HEK293T (cell line): Measurements from ENCODE around the gene TCP11.

ENCODE experiments used
- ARNT ChIP-seq: fragments of 450-650 bp; IDR thresholded peaks from 2 replicates; pipeline ENCODE4 v1.6.1; 2017; ENCODE audit warnings: mild to moderate bottlenecking
- BHLHE40 ChIP-seq: fragments of 450-650 bp; IDR thresholded peaks from 2 replicates; pipeline ENCODE4 v1.6.1; 2016; ENCODE audit warnings: mild to moderate bottlenecking, moderate library complexity, borderline replicate concordance
- FOXK2 ChIP-seq: fragments of 450-650 bp; IDR thresholded peaks from 2 replicates; pipeline ENCODE4 v1.6.1; 2016; ENCODE audit warnings: mild to moderate bottlenecking
- HDGF ChIP-seq: fragments of 450-650 bp; IDR thresholded peaks from 2 replicates; pipeline ENCODE4 v1.6.1; 2017; ENCODE audit warnings: antibody characterized with exemption, borderline replicate concordance
- SUZ12 ChIP-seq: fragments of 450-650 bp; IDR thresholded peaks from 2 replicates; pipeline ENCODE4 v1.6.1; 2016; ENCODE audit warnings: mild to moderate bottlenecking

- TF ChIP-seq ARNT (no peak), SUZ12 (no peak), BHLHE40 (no peak), FOXK2 (no peak), HDGF (no peak)
Measured at GRCh38 chr6:35147026-35147425, 5.9 kb upstream of the TCP11 start.
